ENCODE results near the gene DSE. TPM values are rescaled to one million over a fixed set of nuclear protein-coding genes. Genes with fewer than 3 reads are reported as not detected.

DSE gene
- total and polyA plus RNA-seq, 2 donors (not counting 1 experiment from before 2014, with no cell fraction given), result 71.0 to 89.2 TPM

DNA sequence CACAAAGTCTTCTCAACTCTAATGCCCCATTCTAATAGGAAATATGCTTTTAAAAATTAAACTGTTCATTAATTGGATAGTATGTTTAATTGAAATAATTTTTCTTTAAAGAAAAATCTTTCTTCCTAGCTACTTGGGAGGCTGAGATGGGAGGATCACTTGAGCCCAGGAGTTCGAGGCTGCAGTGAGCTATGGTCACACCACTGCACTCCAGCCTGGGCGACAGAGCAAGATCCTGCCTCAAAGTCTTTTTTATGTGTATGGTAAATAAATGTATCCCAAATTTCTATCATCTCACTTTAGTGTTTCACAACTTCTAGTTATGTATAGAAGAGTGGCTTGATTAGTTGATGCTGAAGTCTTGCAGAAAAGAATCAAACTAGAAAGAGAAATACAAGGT lies 4.5 kb downstream of the DSE start:
- Histone ChIP-seq H3K27me3 (ENCODE audit: control insufficient read depth, insufficient read depth, low read length) (no peaks in the 10 kb centered on the region), H3K9ac (ENCODE audit: insufficient read depth, low read length) (no peak overlapping the region), H3K79me2 (ENCODE audit: control insufficient read depth, insufficient read depth, low read length) (peaks cover 31% of the 10 kb centered on the region), H3K4me1 (ENCODE audit: control insufficient read depth, extremely low read depth, insufficient read depth, low read length) (no peaks in the 10 kb centered on the region), H3K4me2 (ENCODE audit: extremely low read depth, insufficient read depth, low read length) (no peak overlapping the region), H4K20me1 (ENCODE audit: control insufficient read depth, extremely low read depth, insufficient read depth, low read length) (no peaks in the 10 kb centered on the region), H3K27ac (ENCODE audit: insufficient read depth, low read length) (no peak overlapping the region), H2AFZ (ENCODE audit: low read length) (no peak overlapping the region), H3K4me3 (replicated peaks in 1 of 4; ENCODE audit: control extremely low read depth in 1 of 4, insufficient read depth in 1 of 4, low read depth in 3 of 4, low read length in 4 of 4) (no peak overlapping the region), H3K36me3 (ENCODE audit: control insufficient read depth, insufficient read depth, low read length) (no peaks in the 10 kb centered on the region), H3K9me3 (ENCODE audit: control insufficient read depth, insufficient read depth, low read depth, low read length) (no peaks in the 10 kb centered on the region)
- no peak for TF ChIP-seq EZH2 (IDR thresholded peaks at IDR 0.05; ENCODE audit: low read length, missing control alignments)
- TF ChIP-seq, protein P1, sequence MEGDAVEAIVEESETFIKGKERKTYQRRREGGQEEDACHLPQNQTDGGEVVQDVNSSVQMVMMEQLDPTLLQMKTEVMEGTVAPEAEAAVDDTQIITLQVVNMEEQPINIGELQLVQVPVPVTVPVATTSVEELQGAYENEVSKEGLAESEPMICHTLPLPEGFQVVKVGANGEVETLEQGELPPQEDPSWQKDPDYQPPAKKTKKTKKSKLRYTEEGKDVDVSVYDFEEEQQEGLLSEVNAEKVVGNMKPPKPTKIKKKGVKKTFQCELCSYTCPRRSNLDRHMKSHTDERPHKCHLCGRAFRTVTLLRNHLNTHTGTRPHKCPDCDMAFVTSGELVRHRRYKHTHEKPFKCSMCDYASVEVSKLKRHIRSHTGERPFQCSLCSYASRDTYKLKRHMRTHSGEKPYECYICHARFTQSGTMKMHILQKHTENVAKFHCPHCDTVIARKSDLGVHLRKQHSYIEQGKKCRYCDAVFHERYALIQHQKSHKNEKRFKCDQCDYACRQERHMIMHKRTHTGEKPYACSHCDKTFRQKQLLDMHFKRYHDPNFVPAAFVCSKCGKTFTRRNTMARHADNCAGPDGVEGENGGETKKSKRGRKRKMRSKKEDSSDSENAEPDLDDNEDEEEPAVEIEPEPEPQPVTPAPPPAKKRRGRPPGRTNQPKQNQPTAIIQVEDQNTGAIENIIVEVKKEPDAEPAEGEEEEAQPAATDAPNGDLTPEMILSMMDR (conservative IDR thresholded peaks at IDR 0.05 in 1 of 2, IDR thresholded peaks at IDR 0.05 in 1 of 2; ENCODE audit: low read depth in 1 of 2, low read length in 2 of 2), result no peak
- no peak for DNase-seq (ENCODE audit: low read depth in 2 of 2)

DNA sequence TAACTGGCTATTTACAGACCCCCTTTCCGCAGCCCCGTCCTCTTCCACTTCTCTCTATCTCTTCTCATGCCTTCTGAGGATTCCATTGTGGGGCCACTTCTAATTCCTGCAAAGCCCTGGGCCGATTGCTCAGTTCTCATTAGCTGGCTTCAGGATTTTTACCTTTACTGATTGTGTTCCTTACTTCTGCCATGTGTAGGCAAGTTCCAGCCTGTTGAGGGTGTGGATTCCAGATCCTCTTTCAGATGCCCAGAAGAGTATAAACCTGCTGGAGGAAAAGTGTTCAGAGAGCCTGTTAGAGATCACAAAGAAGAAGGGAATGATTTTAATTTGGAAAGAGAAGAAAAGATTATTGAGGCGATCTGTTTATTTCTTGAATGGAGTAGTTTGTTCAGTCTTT lies 5.4 kb downstream of the DSE start:
- H3K9ac ChIP-seq (ENCODE audit: insufficient read depth, low read length), result no peak overlapping the region
- no peaks in the 10 kb centered on the region for H3K9me3 ChIP-seq (ENCODE audit: control insufficient read depth, insufficient read depth, low read depth, low read length)
- no peak overlapping the region for H3K27ac ChIP-seq (ENCODE audit: insufficient read depth, low read length)
- no peak for DNase-seq (ENCODE audit: low read depth in 2 of 2)
- H3K36me3 ChIP-seq (ENCODE audit: control insufficient read depth, insufficient read depth, low read length), result no peaks in the 10 kb centered on the region
- H3K4me2 ChIP-seq (ENCODE audit: extremely low read depth, insufficient read depth, low read length), result no peak overlapping the region
- no peaks in the 10 kb centered on the region for H3K27me3 ChIP-seq (ENCODE audit: control insufficient read depth, insufficient read depth, low read length)
- H2AFZ ChIP-seq (ENCODE audit: low read length), result no peak overlapping the region
- TF ChIP-seq, protein P1 (conservative IDR thresholded peaks at IDR 0.05 in 1 of 2, IDR thresholded peaks at IDR 0.05 in 1 of 2; ENCODE audit: low read depth in 1 of 2, low read length in 2 of 2), result no peak
- peaks cover 33% of the 10 kb centered on the region for H3K79me2 ChIP-seq (ENCODE audit: control insufficient read depth, insufficient read depth, low read length)
- H3K4me3 ChIP-seq (replicated peaks in 1 of 4; ENCODE audit: control extremely low read depth in 1 of 4, insufficient read depth in 1 of 4, low read depth in 3 of 4, low read length in 4 of 4), result no peak overlapping the region
- no peaks in the 10 kb centered on the region for H4K20me1 ChIP-seq (ENCODE audit: control insufficient read depth, extremely low read depth, insufficient read depth, low read length)
- no peaks in the 10 kb centered on the region for H3K4me1 ChIP-seq (ENCODE audit: control insufficient read depth, extremely low read depth, insufficient read depth, low read length)

DNA sequence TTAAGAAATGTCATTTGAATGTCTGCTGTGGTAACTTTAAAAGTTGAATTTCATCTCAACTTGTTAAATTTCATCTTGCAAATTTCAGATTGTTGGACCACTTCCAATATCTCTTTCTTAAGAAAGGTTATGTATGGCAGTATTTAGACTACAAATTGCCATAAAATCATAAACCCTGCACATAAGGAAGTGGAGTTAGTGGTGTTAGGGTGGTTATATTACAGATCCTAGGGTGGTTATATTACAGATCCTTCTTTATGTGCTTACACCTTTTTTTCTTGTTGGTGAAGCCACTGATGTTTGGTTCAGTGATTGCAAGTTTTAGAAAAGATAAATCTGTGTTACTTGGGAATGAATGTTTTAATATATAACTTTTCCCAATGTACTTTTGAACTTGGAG lies 9.0 kb downstream of the DSE start:
- H3K79me2 ChIP-seq (ENCODE audit: control insufficient read depth, insufficient read depth, low read length), result peaks cover 18% of the 10 kb centered on the region
- H3K27ac ChIP-seq (ENCODE audit: insufficient read depth, low read length), result no peak overlapping the region

More for the DNA sequence above, 9.0 kb downstream of the DSE start:
- Histone ChIP-seq H3K9me3 (ENCODE audit: control insufficient read depth, insufficient read depth, low read depth, low read length) (no peaks in the 10 kb centered on the region), H3K4me1 (ENCODE audit: control insufficient read depth, extremely low read depth, insufficient read depth, low read length) (peaks cover under 1% of the 10 kb centered on the region), H3K9ac (ENCODE audit: insufficient read depth, low read length) (no peak overlapping the region), H3K36me3 (ENCODE audit: control insufficient read depth, insufficient read depth, low read length) (no peaks in the 10 kb centered on the region), H3K4me3 (replicated peaks in 1 of 4; ENCODE audit: control extremely low read depth in 1 of 4, insufficient read depth in 1 of 4, low read depth in 3 of 4, low read length in 4 of 4) (no peak overlapping the region), H3K27me3 (ENCODE audit: control insufficient read depth, insufficient read depth, low read length) (no peaks in the 10 kb centered on the region), H4K20me1 (ENCODE audit: control insufficient read depth, extremely low read depth, insufficient read depth, low read length) (no peaks in the 10 kb centered on the region), H3K4me2 (ENCODE audit: extremely low read depth, insufficient read depth, low read length) (no peak overlapping the region), H2AFZ (ENCODE audit: low read length) (no peak overlapping the region)
- DNase-seq (ENCODE audit: low read depth in 2 of 2), result no peak
- TF ChIP-seq, protein P1 (conservative IDR thresholded peaks at IDR 0.05 in 1 of 2, IDR thresholded peaks at IDR 0.05 in 1 of 2; ENCODE audit: low read depth in 1 of 2, low read length in 2 of 2), result no peak
- TF ChIP-seq EZH2 (IDR thresholded peaks at IDR 0.05; ENCODE audit: low read length, missing control alignments), result no peak
